Testis (tissue), 3 donors: ENCODE data around the gene PLCD4. TPM values are rescaled to one million over a fixed set of nuclear protein-coding genes. Genes with fewer than 3 reads are reported as not detected.

ENCODE experiments used
- DNase-seq: peaks from one replicate; pipeline ENCODE4 v3.0.0-alpha.2; 2019
- H3K27ac ChIP-seq, 2 donors: fragments of 200-600 bp; sonication (generic); one replicate each; pipeline ENCODE4 v1.5.1; 2019
- H3K27me3 ChIP-seq: fragments of 200-600 bp; sonication (generic); one replicate; pipeline ENCODE4 v1.5.1; 2019
- H3K36me3 ChIP-seq: fragments of 200-600 bp; sonication (generic); one replicate; pipeline ENCODE4 v1.5.1; 2017; ENCODE audit warnings: low read depth; ENCODE audit errors: missing control alignments
- H3K4me1 ChIP-seq: fragments of 200-600 bp; sonication (generic); one replicate; pipeline ENCODE4 v1.5.1; 2019
- H3K4me3 ChIP-seq, 2 donors: fragments of 200-600 bp; sonication (generic); one replicate each; pipeline ENCODE4 v1.5.1; 2017 to 2019
- H3K9me3 ChIP-seq: fragments of 200-600 bp; sonication (generic); one replicate; pipeline ENCODE4 v1.5.1; 2017
- CTCF ChIP-seq, 3 experiments: fragments of 450-650 bp in 2 of 3; fragments of 200-600 bp in 1 of 3; sonication (generic) in 1 of 3; IDR thresholded peaks; one replicate each; pipeline ENCODE4 v1.5.1; 2016 to 2019; ENCODE audit warnings: antibody characterized with exemption in 3 of 3, mild to moderate bottlenecking in 2 of 3, moderate library complexity in 1 of 3
- POLR2A ChIP-seq: fragments of 450-650 bp; IDR thresholded peaks from one replicate; pipeline ENCODE4 v1.6.1; 2017; ENCODE audit warnings: antibody characterized with exemption, mild to moderate bottlenecking, moderate library complexity
- WGBS, 2 donors: methylation state at CpG; one replicate each; pipeline ENCODE4 v1.1.5; 2018; 5-methylcytosine and 5-hydroxymethylcytosine counted together
- intact Hi-C: fragments of 100-400 bp; cut with DNase I; formaldehyde crosslinking; loops from one replicate; pipeline ENCODE4 v1.15.1; 2023; ENCODE audit warnings: low total_unique reads
- polyA plus RNA-seq: library from polyadenylated mRNA; stranded (reverse); fragments of 350-450 nt; fragmentation: Illumina TruSeq; extraction: RNeasy Lipid Tissue Mini Kit (QIAGEN cat#74804); gene quantifications from one replicate; pipeline ENCODE4 v1.2.3, GENCODE V29; 2014; ENCODE audit warnings: low read depth, low replicate concordance; ENCODE audit not compliant: insufficient read depth
- total RNA-seq, 2 donors: library from RNA; depleted of rRNA; stranded (reverse); fragments of >200 nt; gene quantifications; one replicate each; pipeline ENCODE4 v1.2.3, GENCODE V29; 2016

The PLCD4 gene
- total and polyA plus RNA-seq, 3 donors from 2014 or later: 8.2 to 13.9 (median 9.0) TPM

GRCh38 chr2:218662827-218663226 lies 55.1 kb downstream of the PLCD4 start:
- TF ChIP-seq CTCF (IDR thresholded peaks at IDR 0.05): no peak
- TF ChIP-seq POLR2A: no peak
- WGBS, 2 donors: 86 to 90% methylated on average over 10 of the region's 10 CpGs
- H3K9me3 ChIP-seq: no peaks in the 10 kb centered on the region
- DNase-seq: no peak
- intact Hi-C loops: no loop called here
- no peaks in the 10 kb centered on the region for H3K27me3 ChIP-seq
- H3K36me3 ChIP-seq: no peaks in the 10 kb centered on the region
- H3K27ac ChIP-seq: no peak overlapping the region
- H3K4me1 ChIP-seq: peaks cover 10% of the 10 kb centered on the region
- H3K4me3 ChIP-seq: no peak overlapping the region

GRCh38 chr2:218663901-218664300 lies 56.2 kb downstream of the PLCD4 start:
- WGBS, 2 donors: 96% methylated on average over 15 of the region's 15 CpGs; no CpG with 5 or more reads in 1 of the 2 donors

GRCh38 chr2:218664653-218665052 lies 57.0 kb downstream of the PLCD4 start:
- 83 to 84% methylated on average over 7 of the region's 7 CpGs for WGBS, 2 donors
- TF ChIP-seq POLR2A (no peak), CTCF (IDR thresholded peaks at IDR 0.05) (no peak)
- Histone ChIP-seq H3K4me1 (peaks cover 5% of the 10 kb centered on the region), H3K9me3 (no peaks in the 10 kb centered on the region), H3K27me3 (no peaks in the 10 kb centered on the region), H3K36me3 (no peaks in the 10 kb centered on the region), H3K4me3 (no peak overlapping the region), H3K27ac (no peak overlapping the region)
- intact Hi-C loops: no loop called here
- DNase-seq: no peak

More at GRCh38 chr2:218663901-218664300, 56.2 kb downstream of the PLCD4 start:
- Histone ChIP-seq H3K4me1 (peaks cover 5% of the 10 kb centered on the region), H3K27ac (no peak overlapping the region), H3K36me3 (no peaks in the 10 kb centered on the region), H3K4me3 (no peak overlapping the region), H3K9me3 (no peaks in the 10 kb centered on the region), H3K27me3 (no peaks in the 10 kb centered on the region)
- intact Hi-C loops: no loop called here
- TF ChIP-seq POLR2A (no peak), CTCF (IDR thresholded peaks at IDR 0.05) (no peak)
- DNase-seq: no peak

- 22 to 32% methylated on average over 12 of the region's 12 CpGs for WGBS, 2 donors
- Histone ChIP-seq H3K4me3 (peak overlapping the region; percentile 73 to 91), H3K4me1 (no peaks in the 10 kb centered on the region), H3K27ac (peak overlapping the region in 1 of 2 donors; percentile 75), H3K27me3 (no peaks in the 10 kb centered on the region), H3K36me3 (no peaks in the 10 kb centered on the region), H3K9me3 (no peaks in the 10 kb centered on the region)
- intact Hi-C loops: no loop called here
- no peak for TF ChIP-seq CTCF (IDR thresholded peaks at IDR 0.05)
- TF ChIP-seq POLR2A: no peak
- DNase-seq: no peak
Measured at GRCh38 chr2:218671097-218671653, 63.5 kb downstream of the PLCD4 start.
